ENCODE measurements around the gene INPP5A.
"Not testable (repeated sequence)": the region's sequence is repeated elsewhere in the genome, so short reads cannot be mapped to it uniquely, and the experiment has no call there.

The INPP5A gene

GRCh38 chr10:132676193-132676891 lies 138.8 kb downstream of the INPP5A start:
- no peak for DNase-seq (ENCODE audit: low read depth)

- no peak for DNase-seq (ENCODE audit: low read depth)
These were observed 139.5 kb downstream of the INPP5A start for GRCh38 chr10:132677096-132677472.

- DNase-seq (ENCODE audit: low read depth), result no peak
These were observed 140.1 kb downstream of the INPP5A start for GRCh38 chr10:132677473-132678227.

GRCh38 chr10:132678436-132679216 lies 141.0 kb downstream of the INPP5A start:
- no peak for DNase-seq (ENCODE audit: low read depth)

GRCh38 chr10:132679217-132679595 lies 141.6 kb downstream of the INPP5A start:
- no peak for DNase-seq (ENCODE audit: low read depth)

GRCh38 chr10:132679640-132680039 lies 142.1 kb downstream of the INPP5A start:
- no peak for DNase-seq (ENCODE audit: low read depth)

GRCh38 chr10:132680741-132681140 lies 143.2 kb downstream of the INPP5A start:
- not testable (repeated sequence) for DNase-seq (ENCODE audit: low read depth)

GRCh38 chr10:132681858-132682755 lies 144.5 kb downstream of the INPP5A start:
- DNase-seq (ENCODE audit: low read depth), result no peak

GRCh38 chr10:132684164-132684891 lies 146.7 kb downstream of the INPP5A start:
- DNase-seq (ENCODE audit: low read depth), result no peak

GRCh38 chr10:132685101-132685891 lies 147.7 kb downstream of the INPP5A start:
- no peak for DNase-seq (ENCODE audit: low read depth)

GRCh38 chr10:132685921-132686680 lies 148.5 kb downstream of the INPP5A start:
- DNase-seq (ENCODE audit: low read depth), result no peak

GRCh38 chr10:132687181-132687892 lies 149.8 kb downstream of the INPP5A start:
- no peak for DNase-seq (ENCODE audit: low read depth)

GRCh38 chr10:132687893-132688579 lies 150.4 kb downstream of the INPP5A start:
- DNase-seq (ENCODE audit: low read depth), result no peak

GRCh38 chr10:132688580-132689420 lies 151.2 kb downstream of the INPP5A start:
- no peak for DNase-seq (ENCODE audit: low read depth)

- no peak for DNase-seq (ENCODE audit: low read depth)
These were observed 152.3 kb downstream of the INPP5A start for GRCh38 chr10:132689721-132690360.

- no peak for DNase-seq (ENCODE audit: low read depth)
These were observed 152.8 kb downstream of the INPP5A start for GRCh38 chr10:132690401-132690800.
